NCI-H128 (cell line): Measurements from ENCODE around the gene THADA.

ENCODE experiments used
- DNase-seq: peaks from one replicate; lab custom pipeline; 2025; ENCODE audit not compliant: unreplicated experiment; lab: John Stamatoyannopoulos, UW

Gene THADA

GRCh38 chr2:43217228-43218154, 378.3 kb downstream of the THADA start:
- no peak for DNase-seq

GRCh38 chr2:43216629-43217028, 379.2 kb downstream of the THADA start:
- DNase-seq = no peak

- DNase-seq = no peak
These were observed 380.1 kb downstream of the THADA start for GRCh38 chr2:43215673-43216255.

GRCh38 chr2:43214253-43214652, 381.6 kb downstream of the THADA start:
- DNase-seq = no peak

GRCh38 chr2:43212931-43213330, 382.9 kb downstream of the THADA start:
- no peak for DNase-seq

- no peak for DNase-seq
These were observed 383.5 kb downstream of the THADA start for GRCh38 chr2:43212216-43212835.

- DNase-seq = no peak
These were observed 385.2 kb downstream of the THADA start for GRCh38 chr2:43210467-43211303.

- no peak for DNase-seq
These were observed 385.7 kb downstream of the THADA start for GRCh38 chr2:43210125-43210466.

GRCh38 chr2:43209204-43209717, 386.6 kb downstream of the THADA start:
- no peak for DNase-seq

GRCh38 chr2:43207553-43208300, 388.1 kb downstream of the THADA start:
- no peak for DNase-seq

- no peak for DNase-seq
These were observed 389.2 kb downstream of the THADA start for GRCh38 chr2:43206602-43207001.

- no peak for DNase-seq
These were observed 392.5 kb downstream of the THADA start for GRCh38 chr2:43203373-43203772.

- DNase-seq = no peak
These were observed 393.5 kb downstream of the THADA start for GRCh38 chr2:43202289-43202688.

- no peak for DNase-seq
These were observed 394.3 kb downstream of the THADA start for GRCh38 chr2:43201497-43201896.

GRCh38 chr2:43201016-43201415, 394.8 kb downstream of the THADA start:
- DNase-seq = no peak

- no peak for DNase-seq
These were observed 396.0 kb downstream of the THADA start for GRCh38 chr2:43199492-43200488.

- DNase-seq = no peak
These were observed 397.6 kb downstream of the THADA start for GRCh38 chr2:43198263-43198662.

- no peak for DNase-seq
These were observed 398.3 kb downstream of the THADA start for GRCh38 chr2:43197588-43197896.
